OCI-M2 (cell line): ENCODE results near the gene MTX3.

Experiments used
- DNase-seq: peaks from one replicate; lab custom pipeline; 2025; ENCODE audit not compliant: unreplicated experiment; lab: John Stamatoyannopoulos, UW

Gene MTX3, protein sequence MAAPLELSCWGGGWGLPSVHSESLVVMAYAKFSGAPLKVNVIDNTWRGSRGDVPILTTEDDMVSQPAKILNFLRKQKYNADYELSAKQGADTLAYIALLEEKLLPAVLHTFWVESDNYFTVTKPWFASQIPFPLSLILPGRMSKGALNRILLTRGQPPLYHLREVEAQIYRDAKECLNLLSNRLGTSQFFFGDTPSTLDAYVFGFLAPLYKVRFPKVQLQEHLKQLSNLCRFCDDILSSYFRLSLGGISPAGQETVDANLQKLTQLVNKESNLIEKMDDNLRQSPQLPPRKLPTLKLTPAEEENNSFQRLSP

DNA sequence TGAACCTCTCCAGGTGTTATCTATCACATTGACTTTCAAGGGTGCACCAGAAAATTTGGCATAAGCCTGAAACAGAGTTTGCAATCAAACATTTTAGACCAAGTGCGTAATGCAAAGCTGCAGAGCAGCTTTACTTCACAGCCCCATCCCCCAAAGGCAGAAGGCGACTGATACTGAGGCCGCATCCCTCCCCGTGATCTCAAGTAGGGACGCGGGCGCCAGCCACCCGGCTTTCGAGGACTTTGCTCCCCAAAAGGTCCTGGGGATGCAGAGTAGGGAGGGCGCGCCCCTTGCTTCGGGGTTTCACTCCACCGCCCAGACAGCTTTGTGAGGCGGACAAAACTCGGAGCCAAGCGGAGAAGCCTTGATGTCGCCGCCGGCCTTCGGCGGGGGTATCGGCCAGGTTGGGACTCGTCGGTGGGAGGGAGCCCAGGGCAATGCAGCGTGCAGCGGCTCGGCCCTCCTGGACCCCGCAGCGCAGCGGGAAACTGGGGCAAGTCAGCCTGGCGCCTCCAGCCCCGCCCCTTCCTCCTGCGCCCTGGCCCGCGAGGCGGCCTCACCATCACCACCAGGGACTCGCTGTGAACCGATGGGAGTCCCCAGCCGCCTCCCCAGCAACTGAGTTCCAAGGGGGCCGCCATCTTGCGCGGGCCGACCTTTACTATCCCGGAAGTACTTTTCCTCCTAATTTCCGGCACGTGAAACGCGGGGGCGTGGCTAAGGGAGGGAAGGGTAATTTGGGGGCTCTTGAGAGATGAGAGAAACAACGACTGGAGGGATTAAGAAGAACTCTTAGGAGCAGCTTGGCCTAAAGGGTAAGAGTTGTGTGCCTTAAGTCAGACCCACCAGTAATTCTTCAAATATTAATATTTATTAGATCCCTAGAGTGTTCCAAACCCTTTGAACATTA lies at the start of gene MTX3:
TSS of gene MTX3 (minus strand) at position 665 of the 910 bp plus-strand sequence. CDS start at position 641, 24 bp downstream.
- DNase-seq: peak; percentile 18

DNA sequence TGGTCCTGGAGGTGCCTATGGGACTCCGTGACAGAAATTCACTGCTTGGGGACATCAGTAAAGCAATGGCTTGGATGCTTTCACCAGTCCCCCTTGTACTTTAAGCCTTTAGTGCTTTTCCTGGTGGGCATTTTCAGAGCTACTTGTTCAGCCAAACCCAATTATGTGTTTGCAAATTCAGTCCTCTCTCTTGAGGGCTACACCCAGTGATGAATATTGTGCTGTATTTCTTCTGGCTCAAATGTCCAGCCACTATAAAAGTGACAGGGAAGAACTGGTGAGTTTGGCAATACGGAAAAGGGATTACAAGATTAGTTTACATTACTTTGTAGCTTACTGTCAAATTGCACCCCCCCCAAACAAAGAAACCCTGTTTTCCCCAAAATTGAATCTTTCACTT lies 48.6 kb upstream of the MTX3 start:
- no peak for DNase-seq

DNA sequence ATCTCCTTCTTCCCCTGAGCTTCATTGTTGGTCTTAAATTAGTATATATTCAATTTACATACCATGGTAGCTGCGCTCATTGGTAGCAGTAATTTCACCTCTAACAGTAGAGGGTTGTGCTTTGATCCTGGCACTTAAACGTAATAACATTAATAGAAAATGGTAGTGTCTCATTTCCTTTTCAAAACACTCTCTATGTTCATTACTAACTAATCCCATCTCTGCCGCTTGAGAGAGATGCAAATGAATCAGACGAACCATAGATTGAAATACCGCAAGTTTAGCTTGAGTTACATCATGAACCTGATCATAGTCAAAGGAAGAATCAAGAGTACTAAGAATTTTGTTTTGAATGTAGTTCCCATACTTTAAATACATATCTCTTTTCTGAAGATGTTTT lies 46.3 kb upstream of the MTX3 start:
- no peak for DNase-seq

DNA sequence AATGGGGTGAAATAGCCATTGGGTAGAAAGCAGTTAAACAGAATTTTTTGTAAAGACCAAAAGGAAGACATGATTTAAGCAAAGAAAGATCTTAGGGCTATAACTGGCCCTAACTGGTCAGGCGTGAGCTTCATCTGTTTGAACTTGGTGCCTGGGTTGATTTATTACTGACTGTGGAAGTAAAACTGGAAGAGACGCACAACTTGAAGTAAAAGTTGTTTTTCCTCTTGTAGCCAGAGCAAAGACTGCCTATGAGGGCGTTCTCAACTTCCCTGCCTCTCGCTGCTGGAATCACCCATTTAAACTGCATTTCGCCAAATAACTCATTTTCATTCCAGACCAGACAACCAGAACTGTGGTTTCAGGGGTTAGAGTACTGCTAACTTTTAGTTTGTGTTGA lies 45.6 kb upstream of the MTX3 start:
- no peak for DNase-seq

DNA sequence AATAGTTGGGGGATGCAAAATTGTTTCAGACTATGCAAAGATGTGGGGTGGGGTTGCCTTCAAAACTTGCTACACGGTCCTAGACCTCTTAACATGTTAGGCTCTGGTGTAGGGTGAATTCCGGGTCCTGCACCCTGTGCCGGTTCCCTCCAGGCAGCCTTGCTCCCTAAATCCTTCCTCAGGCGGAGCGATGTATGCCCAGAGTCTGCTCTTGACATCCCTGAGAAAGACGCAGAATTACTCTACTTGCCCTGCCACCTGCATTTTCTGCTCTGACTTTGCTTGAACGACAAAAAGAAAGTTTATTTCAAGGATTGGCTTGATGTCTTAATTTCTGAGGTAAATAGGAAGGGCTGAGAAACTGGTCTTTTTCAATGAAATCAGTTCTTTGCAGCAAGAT lies 44.8 kb upstream of the MTX3 start:
- DNase-seq: no peak

DNA sequence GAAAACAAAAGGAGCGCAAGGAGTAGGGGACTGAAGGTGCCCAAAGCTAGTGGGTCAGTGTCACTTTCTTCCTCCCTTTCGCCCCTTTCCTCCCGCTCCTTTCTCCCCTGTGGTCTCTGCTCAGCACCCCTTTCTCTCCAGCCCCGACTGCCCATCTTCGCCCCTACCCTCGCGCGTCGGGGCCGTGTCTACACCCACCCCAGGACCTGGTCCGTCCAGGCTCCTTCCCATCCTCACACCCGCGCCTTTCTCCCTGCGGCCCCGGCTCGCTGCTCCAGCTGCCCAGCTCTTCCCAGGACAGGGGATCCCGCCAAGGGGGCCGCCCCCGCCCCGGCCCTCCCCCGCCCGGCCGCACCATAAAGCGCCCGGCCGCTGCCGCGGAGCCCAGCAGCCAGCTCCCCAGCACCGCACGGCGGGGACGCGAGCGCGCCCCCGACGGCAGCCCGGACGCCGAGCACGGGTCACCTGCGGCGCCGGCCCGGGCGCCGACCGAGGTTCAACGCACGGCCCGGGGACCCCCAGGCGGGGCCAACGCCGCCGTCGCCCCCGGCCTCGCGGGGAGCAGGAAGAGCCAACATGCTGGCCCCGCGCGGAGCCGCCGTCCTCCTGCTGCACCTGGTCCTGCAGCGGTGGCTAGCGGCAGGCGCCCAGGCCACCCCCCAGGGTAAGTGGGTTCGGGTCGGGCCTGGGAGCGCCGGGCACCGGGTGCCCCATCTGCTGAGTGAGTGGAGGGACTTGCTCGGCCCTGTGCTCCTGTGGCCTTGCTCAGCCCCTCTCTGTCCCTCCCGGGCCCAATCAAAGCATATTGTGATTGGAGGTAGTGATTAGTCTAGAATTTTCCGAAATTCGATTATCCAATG lies 44.1 kb upstream of the MTX3 start, which contains the start of gene THBS4:
TSS of gene THBS4 (plus strand) at position 387 of the 860 bp plus-strand sequence. CDS start at position 577, 190 bp downstream.
- no peak for DNase-seq

DNA sequence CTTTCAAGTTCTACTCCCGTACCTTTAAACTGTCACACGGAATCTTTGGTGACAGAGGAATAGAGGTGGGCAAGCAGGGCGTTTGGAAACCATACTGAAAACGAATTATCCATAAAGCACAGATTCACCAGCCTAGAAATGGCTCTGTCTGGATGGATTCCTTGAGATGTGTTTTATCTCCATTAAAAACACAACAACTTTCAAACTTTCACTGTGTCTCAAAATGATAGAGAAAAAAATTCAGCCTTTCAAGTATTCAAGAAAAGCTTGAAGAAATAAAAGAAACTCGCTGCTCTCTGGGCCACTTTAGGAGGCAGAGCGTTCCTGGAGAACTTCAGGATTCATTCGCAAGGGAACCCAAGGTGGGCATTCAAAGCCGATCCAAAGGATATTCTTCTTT lies 43.5 kb upstream of the MTX3 start:
- no peak for DNase-seq

DNA sequence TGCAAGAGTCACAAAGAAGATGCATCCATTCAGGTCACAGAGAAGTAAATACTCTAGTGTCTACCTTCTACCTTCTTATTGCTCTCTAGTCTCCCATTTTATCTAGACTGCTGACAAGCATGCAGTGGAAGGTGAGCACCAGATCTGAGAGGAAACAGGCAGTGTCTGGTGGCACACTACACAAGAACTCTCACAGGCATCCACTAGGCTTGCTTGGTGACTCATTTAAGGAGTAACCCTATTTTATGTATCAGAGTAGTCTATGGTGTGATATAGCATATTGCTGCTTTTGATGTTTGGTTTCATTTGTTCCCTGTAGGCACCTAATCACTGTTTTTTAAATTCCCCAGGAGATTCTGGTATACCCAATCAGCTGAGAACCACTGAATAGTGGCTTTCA lies 42.5 kb upstream of the MTX3 start:
- DNase-seq: no peak

DNA sequence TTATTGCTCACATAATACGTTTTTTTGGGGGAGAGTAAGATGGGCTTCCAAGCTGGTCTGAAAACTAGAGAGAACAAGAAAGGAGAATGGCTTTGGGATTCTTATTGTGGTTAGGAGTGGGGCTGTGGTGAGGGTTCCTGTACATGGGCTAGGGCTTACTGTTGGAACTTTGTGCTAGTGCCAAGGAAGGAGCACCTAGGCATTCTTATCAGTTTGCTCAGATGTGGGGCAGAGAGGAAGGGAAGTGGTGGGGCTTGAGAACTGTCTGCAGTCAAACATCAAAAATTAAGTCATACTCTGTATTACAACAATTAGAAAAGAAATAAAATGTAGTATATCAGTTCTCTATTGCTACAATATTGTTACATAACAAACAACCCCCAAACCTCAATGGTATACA lies 40.0 kb upstream of the MTX3 start:
- DNase-seq: no peak

DNA sequence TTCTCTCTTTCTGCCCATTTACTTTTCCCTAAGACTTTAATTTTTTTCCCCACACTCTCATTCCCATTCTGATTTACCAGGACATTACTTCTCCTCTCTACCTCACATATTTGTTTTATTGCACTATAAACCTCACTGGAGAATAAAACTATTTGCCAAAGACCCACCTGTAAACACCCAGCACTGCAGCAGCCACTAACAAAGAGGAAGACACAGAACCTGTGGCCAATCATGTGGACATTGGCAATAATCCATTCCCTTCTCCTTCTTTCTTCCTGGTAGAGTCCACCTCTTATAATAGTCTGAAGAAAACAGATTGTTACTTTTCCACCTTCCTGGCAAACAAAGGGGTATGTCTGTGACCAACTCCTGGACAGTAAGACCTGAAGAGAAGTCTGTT lies 35.8 kb upstream of the MTX3 start:
- no peak for DNase-seq

DNA sequence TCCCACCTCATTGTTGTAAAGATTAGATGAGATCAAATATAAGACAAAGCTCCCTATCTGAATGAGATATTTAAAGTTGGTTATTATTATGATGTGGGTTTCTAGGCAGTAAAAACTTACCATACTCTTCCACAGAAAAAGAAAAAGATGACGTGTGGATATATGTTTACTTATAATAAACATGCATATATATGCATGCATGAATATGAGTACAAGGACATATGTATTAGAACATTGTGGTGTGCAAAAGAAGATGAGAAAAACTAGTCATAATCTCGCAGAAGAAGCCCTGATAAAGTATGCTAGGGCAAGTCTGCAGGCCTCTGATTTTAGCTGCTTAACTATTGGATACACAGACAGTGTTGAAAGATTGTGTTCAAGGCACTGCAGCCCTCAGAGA lies 34.0 kb upstream of the MTX3 start:
- DNase-seq: no peak

DNA sequence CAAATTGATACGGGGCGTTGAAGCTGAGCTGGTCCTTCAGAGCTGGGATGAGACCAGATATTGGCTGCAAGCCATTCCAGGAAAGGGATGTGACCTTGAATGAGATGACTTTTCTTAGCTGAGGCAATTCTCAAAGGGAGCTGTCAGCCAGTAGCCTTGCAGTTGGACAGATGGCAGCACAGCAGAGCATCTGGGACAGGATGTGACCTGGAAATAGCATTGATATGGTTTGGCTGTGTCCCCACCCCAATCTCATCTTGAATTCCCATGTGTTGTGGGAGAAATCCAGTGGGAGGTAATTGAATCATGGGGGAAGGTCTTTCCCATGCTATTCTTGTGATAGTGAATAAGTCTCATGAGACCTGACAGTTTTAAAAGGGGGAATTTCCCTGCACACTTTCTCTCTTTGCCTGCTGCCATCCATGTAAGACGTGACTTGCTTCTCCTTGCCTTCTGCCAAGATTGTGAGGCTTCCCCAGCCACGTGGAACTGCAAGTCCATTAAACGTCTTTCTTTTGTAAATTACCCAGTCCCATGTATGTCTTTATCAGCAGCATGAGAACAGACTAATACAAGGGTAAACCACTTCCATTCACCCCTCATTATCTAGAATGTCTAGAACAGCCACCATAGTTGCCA lies 19.8 kb upstream of the MTX3 start:
- DNase-seq: no peak

DNA sequence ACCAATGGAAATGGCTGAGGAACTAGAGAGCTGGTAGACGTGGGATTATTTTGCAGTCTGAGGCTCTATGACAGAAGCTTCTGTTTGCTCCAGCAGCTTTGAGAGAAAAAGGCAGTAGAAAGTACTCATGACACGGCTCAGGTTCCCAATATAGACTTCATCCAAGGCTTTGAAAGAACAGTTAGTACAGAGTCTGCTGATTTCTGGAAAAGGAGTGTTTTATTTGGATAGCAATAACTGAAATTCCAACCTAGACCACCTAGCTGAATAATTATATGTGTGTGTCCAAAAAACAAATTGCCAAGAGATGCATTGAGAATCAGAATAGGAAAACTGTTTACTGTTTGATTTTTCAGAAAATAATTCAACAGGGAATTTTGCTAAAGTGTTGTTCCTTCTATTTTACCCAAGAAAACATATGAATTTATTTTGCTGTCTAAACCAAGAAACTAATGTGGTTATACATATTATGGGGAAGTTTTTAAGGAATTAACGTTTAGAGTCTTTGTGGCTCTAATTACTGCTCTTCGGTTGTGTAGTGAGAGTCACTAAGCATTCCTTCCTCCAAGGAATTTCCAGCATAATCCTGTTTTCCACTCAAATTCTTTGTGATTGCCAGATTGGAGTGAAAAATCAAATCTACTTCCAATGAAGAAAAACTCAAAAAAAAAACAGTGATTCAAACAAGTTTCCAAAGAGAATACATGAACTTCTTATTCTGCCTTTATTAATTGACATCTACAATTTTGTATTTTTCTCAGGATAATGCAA lies 18.1 kb upstream of the MTX3 start:
- no peak for DNase-seq

DNA sequence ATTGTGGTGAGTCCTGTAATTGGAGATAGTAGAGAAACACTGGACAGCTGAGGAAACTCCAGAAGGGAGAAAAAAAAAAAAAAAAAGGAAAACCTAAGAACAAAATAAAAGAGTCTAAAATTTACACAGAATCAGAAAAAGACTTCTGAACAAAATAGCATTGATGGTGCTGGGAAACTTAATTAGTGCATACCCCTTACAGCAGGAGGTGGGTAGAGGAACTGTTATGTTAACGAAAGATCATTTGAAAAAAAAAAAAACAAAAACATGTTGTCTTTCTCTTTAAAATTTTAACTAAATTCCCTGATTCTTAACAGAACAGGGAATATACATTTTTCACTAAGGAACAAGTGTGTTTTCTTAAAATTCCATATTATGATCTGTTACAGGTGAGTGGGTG lies 11.6 kb upstream of the MTX3 start:
- DNase-seq: no peak

DNA sequence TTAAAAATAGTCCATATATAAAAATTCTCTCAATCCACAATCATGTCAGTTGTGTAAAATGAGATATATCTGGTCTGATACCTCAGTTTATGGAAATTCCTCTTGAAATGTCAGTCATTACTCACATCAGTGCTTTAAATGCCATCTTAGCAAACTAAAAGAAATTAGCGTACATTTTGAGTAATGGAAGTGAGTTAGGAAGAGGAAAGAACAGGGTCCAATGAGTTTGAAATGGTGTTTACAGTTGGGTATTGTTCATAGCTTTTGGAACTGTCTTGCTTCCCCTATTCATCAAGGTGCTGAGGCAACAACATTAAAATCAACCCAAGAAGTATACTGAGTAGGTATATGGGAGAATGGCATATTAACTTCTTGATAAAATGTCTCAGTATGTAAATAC lies 8.7 kb upstream of the MTX3 start:
- DNase-seq: no peak

DNA sequence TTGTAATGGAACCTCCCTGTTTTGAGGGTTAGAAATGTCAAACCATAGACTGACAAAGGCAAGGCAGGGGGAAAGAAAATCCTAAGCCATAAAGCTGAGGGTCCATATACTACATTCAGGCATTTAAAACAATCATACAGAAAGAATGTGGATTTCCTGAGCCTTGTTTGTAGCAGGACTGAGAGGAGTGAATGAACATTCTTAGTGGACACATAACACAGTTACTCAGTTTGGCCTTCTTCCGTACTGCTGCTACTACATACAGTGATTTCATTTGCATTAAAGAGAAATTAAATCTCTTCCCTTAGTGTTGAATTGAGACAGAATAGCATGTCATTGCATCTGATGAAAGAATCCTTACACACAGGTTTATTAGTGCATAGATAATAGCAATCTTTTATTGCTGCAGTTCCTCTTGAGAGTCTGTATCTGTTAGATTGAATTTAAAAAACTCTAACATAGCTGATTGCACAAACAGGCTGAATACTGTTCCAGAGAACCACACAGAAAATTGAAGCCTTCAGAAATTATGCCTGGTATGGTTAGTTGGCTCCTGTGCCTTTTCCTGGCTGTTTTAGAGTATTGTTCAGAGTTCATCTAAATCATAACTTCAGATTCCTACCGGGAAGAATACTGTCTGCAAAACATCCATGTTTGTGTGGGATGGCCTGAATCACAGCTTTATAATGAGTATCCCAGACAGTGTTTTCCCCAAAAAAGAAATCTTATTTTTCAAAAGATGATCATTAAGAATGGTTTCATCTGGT lies 2.0 kb upstream of the MTX3 start:
- DNase-seq: no peak

DNA sequence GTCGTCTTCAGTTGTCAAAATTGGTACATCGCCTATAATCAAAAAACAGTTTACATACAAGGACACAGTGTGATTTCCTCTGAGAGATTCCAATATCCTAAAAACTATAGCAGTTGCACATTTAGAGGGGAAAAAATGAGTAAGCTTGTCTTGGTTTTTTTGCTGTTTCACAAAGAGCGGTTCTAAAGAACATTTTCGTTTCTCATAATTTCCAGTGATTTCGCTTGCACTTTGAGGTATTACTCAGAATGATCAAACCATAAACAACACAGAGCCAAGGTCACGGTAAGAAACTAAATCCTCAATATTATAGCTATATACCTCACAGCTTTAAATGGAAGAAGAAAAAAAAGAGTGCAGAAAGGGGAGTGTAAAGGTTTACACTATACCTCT lies 861 bp downstream of the MTX3 start:
- DNase-seq: no peak

DNA sequence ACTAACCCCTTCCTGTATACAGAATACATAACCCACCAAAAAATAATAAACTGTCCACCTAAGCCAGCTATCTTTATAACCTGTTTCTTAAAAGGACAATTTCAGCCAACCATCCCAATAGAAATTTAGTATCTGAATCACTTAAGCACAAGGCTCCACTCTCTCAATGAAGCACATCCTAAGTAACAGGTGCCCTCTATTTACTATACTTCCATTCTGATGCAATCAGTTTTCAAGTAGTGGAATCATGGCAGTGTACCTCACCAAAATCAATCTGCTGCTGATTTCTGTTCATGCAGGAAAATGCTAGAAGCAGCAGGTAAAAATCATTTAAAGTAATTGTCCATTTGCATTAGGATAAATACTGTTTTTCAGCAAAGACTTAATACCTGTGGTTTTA lies 4.8 kb downstream of the MTX3 start:
- no peak for DNase-seq

DNA sequence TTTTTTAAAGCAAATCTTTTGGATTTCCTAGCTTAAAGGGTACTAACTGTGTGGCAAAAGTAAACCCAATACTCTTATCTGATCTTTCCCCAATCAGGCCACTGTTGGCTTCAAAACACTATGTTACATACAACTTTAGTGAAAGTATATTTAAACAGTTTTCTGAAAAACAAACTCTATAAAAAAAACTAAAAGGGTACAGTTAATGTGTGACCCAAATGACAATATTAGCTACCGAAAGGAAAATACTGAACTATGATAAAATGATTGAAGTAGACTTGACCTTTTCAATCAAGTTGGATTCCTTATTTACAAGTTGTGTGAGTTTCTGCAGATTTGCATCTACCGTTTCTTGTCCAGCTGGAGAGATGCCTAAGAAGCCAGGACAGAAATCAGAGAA lies 5.8 kb downstream of the MTX3 start:
- DNase-seq: no peak
